ENCODE measurements around the gene SHB. TPM values are rescaled to one million over a fixed set of nuclear protein-coding genes. Genes with fewer than 3 reads are reported as not detected.
"Not testable (repeated sequence)": the region's sequence is repeated elsewhere in the genome, so short reads cannot be mapped to it uniquely, and the experiment has no call there.

The SHB gene
- total RNA-seq, 1 donor from 2014 or later, result 13.3 TPM

DNA sequence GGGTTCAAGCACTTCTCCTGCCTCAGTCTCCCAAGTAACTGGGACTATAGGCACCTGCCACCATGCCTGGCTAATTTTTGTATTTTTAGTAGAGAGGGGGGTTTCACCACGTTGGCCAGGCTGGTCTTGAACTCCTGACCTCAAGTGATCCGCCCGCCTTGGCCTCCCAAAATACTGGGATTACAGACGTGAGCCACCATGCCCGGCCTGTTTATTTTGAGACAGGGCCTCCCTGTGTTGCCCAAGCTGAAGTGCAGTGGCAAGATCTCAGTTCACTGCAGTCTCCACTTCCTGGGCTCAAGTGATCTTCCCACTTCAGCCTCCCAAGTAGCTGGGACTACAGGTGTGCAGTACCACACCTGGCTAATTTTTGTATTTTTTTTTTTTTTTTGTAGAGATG, 159.2 kb downstream of the SHB start:
- not testable (repeated sequence) for DNase-seq (ENCODE audit: low read depth)

DNA sequence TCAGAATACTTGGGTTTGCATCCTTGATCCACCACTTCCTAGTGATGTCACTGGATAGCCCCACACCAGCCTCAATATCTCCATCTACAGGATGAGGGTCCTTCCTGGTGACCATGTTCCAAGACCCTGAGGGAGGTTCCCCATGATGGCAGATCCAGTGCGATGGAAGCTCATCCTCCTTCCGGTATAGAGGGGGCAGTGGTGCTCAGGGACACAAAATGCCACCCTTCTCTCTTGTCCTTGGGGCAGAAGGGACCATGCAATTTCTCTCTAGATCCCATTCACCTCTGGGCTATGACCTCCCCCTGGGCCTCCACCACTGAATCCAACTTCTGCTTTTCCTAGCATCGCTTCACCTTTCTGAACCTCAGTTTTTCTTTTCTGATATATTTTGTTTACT, 159.7 kb downstream of the SHB start:
- no peak for DNase-seq (ENCODE audit: low read depth)

DNA sequence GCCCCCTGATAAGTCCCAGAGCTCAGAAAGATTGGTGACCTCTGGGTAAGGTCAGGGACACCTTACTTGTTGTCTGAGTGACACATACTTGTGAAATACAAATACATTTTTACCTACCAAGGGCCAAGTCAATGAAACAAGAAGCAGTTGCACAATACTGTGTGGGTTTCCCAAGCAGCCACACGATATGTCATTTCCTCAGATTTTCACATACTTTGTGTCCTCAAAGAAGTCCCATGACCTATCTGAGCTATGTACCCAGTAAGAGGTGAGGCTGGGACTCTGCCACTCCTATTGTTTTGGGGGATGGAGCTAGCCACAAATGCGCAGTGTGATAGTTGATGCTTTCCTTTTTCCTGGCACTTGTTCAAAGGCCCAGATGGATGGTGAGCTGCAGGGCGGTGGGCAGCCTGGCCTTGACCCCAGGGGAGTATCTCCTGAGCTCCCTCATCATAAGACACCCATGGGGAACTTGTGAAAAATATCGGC, 160.3 kb downstream of the SHB start:
- DNase-seq (ENCODE audit: low read depth), result no peak

DNA sequence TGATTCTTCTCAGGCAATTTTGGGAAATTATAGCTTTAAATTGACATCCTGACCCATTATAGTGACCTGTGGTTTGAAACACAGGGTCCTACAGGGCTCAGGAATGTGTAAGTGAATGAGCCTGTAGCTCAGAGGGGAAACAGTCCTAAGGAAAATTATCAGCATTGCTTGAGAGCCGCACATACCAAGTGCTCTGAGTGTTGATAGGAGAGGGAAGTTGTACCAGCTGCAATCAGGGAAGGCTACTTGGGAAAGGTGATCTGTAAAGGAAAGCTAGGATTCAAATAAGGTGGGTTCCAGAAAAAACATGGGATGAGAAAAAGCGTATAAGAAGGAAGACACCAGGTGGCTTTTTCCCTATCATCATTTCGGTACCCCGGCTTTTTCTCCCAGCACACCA, 160.7 kb downstream of the SHB start:
- no peak for DNase-seq (ENCODE audit: low read depth)

DNA sequence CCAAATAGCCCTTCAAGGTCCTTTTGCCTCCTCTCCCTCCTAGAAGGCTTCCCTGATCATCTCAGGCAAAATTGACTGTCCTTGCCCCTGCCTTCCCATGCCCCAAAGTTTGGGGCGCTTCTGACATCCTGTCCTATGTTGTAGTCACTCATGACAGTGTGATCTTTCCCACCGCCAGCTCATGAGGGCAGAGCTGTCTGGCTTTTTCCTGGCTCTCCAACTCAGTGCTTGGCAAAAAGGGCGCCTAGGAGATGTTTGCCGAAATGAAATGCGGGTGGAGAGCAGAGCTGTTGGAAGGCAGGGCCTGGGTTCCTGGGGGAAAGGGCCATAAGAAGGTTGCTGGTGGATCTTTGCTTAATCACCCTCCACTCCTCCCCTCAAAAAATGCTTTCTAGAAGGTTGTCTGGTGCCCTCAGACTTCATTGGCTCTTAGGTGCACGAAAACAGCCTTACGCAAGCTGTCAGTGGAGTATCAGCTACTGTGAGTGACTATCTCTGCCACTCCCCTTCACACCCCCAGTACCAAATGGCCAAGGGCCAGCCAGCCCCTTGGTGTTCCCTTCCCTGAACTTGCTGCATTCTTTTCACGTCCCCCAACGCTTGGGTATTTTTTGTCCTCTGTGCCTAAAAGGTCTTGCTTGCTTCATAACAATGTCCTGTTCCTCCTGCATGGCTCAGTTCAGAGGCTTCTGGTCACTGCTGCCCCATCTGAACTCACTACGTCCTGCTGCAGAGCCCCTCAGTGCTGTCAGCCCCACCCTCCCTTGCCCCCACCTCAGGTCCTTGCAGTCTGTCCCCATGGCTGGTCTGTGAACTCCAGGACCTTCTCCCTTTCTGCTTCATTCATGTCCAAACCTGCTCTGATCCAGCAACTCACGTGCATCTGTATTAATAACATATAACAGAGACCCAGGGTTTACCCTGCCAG, 162.5 kb downstream of the SHB start:
- DNase-seq (ENCODE audit: low read depth), result no peak

DNA sequence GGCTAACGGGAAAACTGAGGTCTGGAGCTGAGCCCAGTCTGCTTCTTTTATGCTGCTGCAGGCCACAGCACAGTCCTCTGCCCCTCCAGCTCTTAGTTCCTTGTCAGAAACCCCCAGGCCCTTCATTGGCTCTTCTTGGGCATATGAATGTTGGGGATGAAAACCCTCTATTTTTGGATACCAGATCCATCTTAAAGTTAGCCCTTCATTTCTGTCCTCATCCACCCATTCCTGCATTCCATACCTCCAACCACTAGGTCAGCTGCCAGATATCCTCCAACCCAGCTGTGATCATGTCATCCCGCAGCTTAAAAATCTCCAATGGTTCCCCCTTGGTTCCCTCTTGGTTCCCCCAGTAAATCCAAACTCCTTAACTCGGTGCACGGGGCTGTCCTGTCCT, 163.3 kb downstream of the SHB start:
- DNase-seq (ENCODE audit: low read depth), result no peak

DNA sequence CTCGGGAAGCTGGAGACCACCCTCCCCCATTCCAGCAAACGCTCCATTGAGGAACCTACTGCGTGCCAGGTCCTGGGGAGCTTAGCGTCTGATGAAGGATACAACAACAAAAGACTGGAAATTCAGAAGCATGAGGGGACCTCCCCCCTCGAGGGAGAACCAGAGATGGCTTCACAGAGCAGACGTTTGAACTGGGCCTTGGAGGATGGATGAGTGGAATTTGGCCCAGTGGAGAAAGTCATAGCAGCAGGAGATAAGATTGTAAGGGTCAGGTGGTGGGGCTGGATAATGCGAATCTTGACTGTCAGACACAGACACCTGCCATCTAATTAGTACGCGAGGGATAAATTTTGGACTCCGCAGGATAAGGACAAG, 163.9 kb downstream of the SHB start:
- no peak for DNase-seq (ENCODE audit: low read depth)

DNA sequence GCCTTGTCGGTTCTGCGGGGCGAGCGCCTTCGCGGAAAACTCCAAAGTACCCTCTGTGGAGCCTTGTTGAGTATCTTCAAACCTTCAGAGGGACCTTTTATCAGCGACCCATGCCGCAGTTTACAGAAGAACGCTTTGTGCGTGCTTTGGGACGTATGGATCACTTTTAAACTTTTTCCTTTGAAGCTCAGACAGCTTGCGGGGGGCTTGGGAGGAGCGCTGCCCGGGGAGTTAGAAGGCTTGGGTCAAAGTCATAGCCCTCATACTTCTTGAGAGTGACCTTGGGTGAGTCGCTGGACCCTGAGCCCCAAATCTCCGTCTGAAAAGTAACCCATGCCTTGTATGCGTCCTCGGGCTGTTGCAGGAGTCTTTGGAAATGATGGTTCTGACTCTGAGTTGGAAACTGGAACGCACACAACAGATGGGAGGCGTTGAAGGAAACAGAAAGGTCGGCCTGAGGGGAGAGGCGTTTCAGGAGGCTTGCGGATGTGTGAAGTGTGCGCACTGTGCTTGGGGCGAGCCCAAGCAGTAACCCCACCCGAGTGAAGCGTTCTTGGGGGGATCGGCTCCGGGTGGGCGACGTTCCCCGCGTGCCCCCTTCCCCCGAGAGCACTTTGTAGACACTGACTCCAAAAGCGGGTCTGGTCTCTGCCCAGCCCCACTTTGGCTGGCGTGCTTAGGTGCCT, 164.4 kb downstream of the SHB start:
- no peak for DNase-seq (ENCODE audit: low read depth)

DNA sequence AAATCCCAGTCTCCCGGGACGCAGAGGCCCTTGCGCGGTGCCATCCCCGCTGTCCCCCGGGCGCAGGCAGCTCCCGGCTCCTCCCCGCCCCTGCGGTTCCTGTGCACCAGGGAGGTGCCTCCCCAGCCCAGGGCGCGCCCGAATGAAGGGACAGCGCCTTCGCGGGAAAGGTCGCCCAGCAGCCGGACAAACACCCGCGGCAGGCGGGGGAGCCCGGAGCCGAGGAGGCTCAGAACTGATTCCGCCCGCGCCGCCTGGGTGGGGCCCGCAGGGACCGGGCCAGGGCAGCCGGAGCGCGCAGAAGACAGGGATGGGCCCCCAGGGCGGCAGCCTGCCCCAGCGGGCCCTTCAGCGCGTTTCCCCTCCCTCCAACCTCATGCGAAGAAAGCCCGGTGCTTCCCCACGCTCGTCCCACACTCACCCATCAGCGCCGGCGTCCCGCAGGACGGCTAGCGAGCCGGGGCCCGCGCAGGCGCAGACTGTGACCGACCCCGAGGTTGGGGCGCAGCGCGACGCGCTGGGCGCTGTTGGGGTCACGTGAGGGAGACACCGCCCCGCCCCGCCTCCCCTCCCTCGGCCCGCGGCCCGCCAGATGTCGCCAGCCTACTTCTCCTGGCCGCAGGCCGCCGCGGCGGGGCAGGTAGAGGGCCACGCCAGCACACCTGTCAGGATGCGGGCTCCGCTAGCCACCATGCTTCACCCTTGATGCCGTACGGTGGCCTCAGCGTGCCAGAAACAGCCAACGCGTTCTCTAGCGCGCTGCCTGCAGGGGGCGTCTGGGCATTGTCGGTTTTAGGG, 165.2 kb downstream of the SHB start, which contains the start of gene SLC25A51:
TSS of gene SLC25A51 (minus strand) at position 481 of the 798 bp plus-strand sequence. CDS start 15,577 bp downstream, outside the sequence.
- peak; percentile 96 for DNase-seq (ENCODE audit: low read depth)

DNA sequence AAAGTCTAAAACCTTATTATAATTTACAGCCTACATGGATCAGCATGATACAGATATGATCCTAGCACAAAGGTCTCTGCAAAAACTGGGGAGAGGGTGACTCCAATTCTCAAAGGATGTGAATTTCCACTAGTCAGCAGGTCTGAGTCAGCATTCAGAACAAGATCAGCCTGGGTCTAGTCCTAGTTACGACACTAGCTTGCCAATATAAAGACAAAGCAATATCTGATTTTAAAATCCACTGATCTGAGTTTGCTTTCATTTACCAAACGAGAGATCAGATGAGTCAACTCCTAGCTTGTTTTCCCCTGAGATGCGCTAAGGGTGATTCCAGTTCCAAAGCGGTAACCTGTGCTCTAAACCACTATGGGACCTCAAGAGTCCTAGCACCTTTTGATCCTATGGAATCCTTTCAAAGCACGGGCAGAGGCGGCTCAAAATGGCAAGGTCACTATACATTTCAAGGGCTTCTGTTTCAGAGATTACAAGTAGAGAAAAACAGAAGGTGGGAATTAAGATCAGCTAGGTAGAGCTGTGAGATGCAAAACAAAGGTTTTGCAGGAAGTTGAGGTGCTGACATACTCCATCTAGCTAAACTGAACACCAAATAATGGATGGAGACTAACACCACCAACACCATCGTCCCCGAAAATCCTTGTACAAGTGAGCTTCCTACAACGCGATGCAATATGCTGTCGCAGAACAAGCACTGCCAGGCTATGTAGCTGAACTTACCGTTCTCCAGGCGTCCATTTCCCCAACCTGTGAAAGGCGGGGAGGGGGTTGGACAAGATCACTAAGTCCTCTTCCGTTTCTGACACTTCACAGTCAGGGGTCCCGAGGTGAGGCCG, 166.0 kb downstream of the SHB start:
- peak; percentile 16 for DNase-seq (ENCODE audit: low read depth)

DNA sequence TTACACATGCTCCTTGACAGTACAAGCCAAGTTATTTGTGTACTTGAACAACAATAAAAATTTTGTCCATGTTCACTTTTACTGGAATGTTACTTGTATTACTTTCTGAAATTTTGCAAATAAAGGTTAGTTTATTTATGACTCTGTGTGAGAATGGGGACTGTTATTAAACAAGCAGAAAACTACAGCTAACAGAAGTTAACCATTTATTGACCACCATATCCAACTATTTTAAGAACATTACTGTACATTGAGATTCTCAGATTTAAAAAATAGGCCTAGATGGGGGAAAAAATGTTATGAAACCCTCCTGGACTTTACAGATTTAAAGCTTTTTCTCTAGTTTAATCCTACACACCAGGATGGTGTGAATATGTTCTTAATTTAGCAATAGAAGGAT, 166.9 kb downstream of the SHB start:
- no peak for DNase-seq (ENCODE audit: low read depth)

DNA sequence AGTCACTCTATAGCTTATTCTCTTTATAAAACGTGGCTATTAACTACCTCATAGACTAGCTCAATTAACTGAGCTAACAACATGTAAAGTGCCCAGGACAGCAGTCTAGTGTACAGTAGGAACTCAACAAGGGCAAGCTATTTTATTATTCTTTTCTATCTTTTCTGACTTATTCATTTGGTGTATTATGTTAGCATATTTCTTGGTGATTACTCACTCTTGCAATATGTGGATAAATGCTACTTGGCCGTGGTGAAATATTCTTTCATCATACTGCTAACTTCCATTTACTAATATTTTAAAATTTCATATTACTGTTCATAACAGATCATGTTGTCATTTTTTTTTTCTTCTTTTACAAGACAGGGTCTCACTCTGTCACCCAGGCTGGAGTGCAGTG, 170.0 kb downstream of the SHB start:
- no peak for DNase-seq (ENCODE audit: low read depth)

DNA sequence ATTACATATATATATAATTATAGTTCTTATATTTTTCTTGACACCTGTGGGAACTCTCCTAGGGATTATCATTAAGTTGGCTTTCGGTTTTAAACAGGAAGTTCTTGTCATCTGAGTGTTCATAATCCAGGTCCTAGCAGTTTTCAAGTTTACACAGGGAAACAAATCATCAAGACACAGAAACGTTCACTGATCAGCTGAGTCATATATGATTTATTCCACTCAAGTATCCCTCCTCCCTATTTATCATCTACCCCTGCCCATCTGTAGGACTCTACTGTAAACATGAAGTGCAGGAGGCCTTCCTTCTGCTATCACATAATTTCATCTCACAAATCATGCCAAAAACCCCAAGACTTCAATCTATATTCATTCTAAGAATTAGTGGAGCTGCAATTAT, 171.4 kb downstream of the SHB start:
- DNase-seq (ENCODE audit: low read depth), result no peak

DNA sequence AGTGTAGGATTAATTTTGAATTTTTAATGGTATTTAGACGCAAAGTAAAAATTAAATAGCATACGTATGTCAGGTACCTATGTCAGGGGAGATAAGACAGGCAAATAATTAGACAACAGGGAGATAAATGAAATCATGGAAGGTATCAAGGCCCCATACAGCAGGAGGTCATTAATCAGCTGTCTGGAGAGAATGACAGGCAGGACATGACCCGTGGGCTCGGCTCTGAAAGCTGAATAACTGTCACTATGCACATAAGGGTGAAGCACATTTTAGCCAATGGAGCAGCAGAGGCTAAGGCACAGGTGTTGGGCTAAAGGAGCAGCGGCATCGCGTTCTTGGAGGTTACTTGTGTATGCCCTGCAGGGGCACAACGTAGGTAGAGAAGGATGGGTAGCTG, 177.0 kb downstream of the SHB start:
- DNase-seq (ENCODE audit: low read depth), result no peak

DNA sequence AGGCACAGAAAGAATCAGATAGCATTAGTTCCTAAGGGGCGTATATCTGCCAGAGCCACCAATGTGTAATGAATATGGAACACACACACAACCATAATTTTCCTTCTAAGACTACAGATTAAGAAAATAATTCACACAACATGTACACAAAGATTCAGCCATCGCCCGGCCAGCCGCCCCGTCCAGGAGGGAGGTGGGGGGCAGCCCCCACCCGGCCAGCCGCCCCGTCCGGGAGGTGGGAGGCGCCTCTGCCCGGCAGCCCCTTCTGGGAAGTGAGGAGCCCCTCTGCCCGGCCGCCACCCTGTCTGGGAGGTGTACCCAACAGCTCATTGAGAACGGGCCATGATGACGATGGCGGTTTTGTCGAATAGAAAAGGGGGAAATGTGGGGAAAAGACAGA, 178.0 kb downstream of the SHB start:
- DNase-seq (ENCODE audit: low read depth), result not testable (repeated sequence)

DNA sequence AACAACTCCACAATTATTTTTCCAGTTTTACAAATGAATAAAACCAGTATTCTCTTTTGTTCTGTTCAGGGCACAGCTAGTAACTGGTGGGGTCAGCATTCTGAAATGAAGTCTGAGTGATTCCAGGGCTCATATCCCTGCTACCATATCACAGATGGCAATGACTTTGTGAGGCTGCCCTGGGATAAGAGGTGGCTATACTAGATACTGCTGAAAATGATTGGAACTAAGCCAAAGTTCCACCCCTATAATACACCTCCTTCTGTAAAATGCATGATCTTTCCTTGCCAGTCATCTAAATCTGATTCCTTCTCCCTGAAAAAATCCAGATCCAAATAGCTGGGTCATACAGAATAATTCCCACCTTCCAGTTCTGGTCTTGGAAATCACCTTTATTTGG, 179.5 kb downstream of the SHB start:
- DNase-seq (ENCODE audit: low read depth), result no peak

DNA sequence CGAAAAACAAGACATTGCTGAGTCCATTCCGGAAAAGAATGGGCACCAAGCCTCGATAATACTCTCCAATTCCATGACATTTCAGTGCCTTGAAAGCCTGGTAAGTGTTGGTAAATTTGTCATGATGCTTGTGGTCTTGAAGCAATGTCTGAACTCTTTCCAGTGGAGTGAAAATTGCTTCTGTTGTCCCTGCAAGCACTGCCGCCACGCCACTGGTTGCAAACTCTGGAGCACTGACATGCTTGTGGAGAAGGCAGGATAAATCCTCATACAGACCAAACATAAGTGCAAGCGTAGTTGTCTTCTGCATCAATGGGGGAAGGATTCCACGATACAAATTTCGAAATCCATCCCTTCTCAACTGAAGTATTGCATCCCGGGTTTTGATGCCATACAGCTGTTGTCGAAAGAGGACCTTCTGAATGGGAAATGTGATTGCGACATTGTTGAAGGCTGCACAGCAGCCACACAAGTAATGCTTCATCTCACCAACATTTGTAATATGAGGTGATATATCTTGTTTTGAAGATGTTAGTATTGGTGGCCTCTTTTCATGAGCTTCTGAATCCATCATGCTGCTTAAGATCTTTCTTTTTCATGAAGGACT, 180.9 kb downstream of the SHB start:
- DNase-seq (ENCODE audit: low read depth), result not testable (repeated sequence)

DNA sequence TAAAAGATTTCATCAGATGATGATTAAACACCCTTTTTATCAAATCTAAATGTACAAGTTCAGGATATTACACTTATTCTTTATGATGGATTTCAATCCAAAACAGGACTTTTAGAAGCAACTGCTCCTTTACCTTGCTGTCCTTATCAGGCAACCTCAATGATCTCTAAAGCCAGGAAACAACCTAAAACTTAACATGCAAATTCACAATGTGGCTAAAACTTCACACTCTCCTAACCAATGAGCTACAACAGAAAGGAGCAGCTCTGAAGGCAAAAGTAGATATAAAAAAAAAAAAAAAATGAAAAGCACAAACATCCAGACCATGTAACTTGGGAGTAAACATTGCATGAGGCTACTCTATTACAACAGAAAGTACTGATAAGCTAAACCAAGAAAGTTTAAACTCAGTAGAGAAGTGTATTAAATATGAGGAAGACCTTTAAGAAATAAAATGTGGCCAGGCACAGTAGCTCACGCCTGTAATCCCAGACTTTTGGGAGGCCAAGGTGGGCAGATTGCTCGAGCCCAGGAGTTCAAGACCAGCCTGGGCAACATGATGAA, 188.0 kb downstream of the SHB start:
- no peak for DNase-seq (ENCODE audit: low read depth)

DNA sequence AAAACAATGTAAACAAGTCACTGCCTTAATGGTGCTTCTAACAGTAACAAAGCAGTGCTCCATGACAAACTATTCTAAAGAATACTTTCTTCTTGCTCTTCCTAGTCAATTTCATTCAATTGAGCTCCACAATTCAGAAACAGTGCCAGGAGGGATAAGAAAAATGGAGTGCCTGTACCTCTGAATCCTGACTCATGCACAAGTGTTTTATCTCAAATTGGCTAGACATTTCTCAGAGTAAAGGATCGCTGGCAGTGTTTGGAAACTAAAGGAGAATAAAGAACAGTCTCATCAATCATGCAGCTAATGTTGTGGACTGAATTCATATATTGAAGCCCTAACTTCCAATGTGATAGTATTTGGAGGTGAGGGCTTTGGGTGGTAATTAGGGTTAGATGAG, 192.7 kb downstream of the SHB start:
- DNase-seq (ENCODE audit: low read depth), result no peak

DNA sequence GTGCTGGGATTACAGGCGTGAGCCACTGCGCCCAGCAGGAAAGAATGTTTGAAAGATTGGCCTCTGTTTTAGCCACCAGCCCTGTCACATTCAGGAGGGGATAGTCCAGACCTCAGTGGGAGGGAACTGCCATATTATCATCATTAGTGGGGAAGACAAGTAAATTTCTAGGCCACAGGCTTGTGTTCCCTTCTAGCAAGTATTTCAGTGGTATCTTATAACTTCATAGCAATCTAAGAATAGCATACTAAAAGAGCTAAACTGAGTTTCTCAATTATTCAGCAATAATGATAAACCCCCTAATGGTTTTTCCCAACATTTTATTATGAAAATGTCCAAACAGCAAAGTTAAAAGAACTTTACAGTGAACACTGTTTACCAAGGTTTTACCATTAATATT, 195.1 kb downstream of the SHB start:
- no peak for DNase-seq (ENCODE audit: low read depth)

All from myocyte (in vitro differentiated cells).